Thymus (tissue), 11 donors: ENCODE measurements around the gene FOXP4. TPM values are rescaled to one million over a fixed set of nuclear protein-coding genes. Genes with fewer than 3 reads are reported as not detected.

Experiments
- DNase-seq, 9 donors: peaks; one replicate each; pipeline ENCODE4 v3.0.0-alpha.2; 2013; ENCODE audit warnings: low spot score in 9 of 9, low read depth in 6 of 9, missing footprints in 1 of 9
- H3K27ac ChIP-seq, 2 donors: one replicate each; pipeline ENCODE4 v1.5.1; 2013; ENCODE audit warnings: control low read depth in 1 of 2, low read depth in 1 of 2, low read length in 1 of 2, mild to moderate bottlenecking in 1 of 2, moderate library complexity in 1 of 2
- H3K27me3 ChIP-seq, 2 donors: one replicate each; pipeline ENCODE4 v1.5.1; 2013; ENCODE audit warnings: low read length in 1 of 2; ENCODE audit not compliant: control insufficient read depth in 2 of 2, insufficient read depth in 1 of 2
- H3K36me3 ChIP-seq, 2 donors: one replicate each; pipeline ENCODE4 v1.5.1; 2013; ENCODE audit warnings: low read length in 1 of 2, mild to moderate bottlenecking in 1 of 2, moderate library complexity in 1 of 2; ENCODE audit not compliant: control insufficient read depth in 2 of 2, insufficient read depth in 2 of 2
- H3K4me1 ChIP-seq, 2 donors: one replicate each; pipeline ENCODE4 v1.5.1; 2013; ENCODE audit warnings: low read length in 2 of 2; ENCODE audit not compliant: control insufficient read depth in 2 of 2, insufficient read depth in 2 of 2
- H3K4me3 ChIP-seq, 2 donors: one replicate each; pipeline ENCODE4 v1.5.1; 2013; ENCODE audit warnings: low read length in 2 of 2, control low read depth in 1 of 2, mild to moderate bottlenecking in 1 of 2
- H3K9me3 ChIP-seq, 2 donors: one replicate each; pipeline ENCODE4 v1.5.1; 2013; ENCODE audit warnings: low read length in 1 of 2, mild to moderate bottlenecking in 1 of 2; ENCODE audit not compliant: control insufficient read depth in 2 of 2, insufficient read depth in 1 of 2
- WGBS: extraction: QIAGEN DNeasy Blood & Tissue Kit; methylation state at CpG from one replicate; pipeline ENCODE4 v1.1.7; 2013; 5-methylcytosine and 5-hydroxymethylcytosine counted together
- polyA plus RNA-seq: library from polyadenylated mRNA; stranded (reverse); fragments of 200-250 nt; gene quantifications from one replicate; pipeline ENCODE4 v1.2.3, GENCODE V29; 2013
- total RNA-seq: library from RNA; stranded (reverse); fragments of 120-200 nt; gene quantifications from one replicate; pipeline ENCODE4 v1.2.4, GENCODE V29; 2013
- donor health status: healthy.

FOXP4 gene
- total and polyA plus RNA-seq, 2 donors, result 2.0 to 15.0 TPM

- Histone ChIP-seq H3K9me3 (no peaks in the 10 kb centered on the region), H3K36me3 (no peaks in the 10 kb centered on the region), H3K4me1 (peaks cover 10 to 26% of the 10 kb centered on the region in 2 donors), H3K27me3 (peaks cover 0 to 5% of the 10 kb centered on the region in 2 donors), H3K4me3 (no peak overlapping the region), H3K27ac (peak overlapping the region in 1 of 2 donors; percentile 26)
- 41% methylated on average over 8 of the region's 8 CpGs for WGBS
- peak in 1 of 9 donors; percentile 56 for DNase-seq
These were observed 80.7 kb downstream of the FOXP4 start for GRCh38 chr6:41626917-41627316.

GRCh38 chr6:41629128-41629527 is 82.9 kb downstream of the FOXP4 start:
- H3K27me3 ChIP-seq, result peaks cover 0 to 14% of the 10 kb centered on the region in 2 donors
- H3K9me3 ChIP-seq, result no peaks in the 10 kb centered on the region
- H3K4me3 ChIP-seq, result no peak overlapping the region
- peaks cover 10 to 26% of the 10 kb centered on the region in 2 donors for H3K4me1 ChIP-seq
- 100% methylated on average over 2 of the region's 2 CpGs for WGBS
- DNase-seq, result no peak
- no peak overlapping the region for H3K27ac ChIP-seq
- no peaks in the 10 kb centered on the region for H3K36me3 ChIP-seq

GRCh38 chr6:41630069-41630468 is 83.9 kb downstream of the FOXP4 start:
- peaks cover 5 to 23% of the 10 kb centered on the region in 2 donors for H3K27me3 ChIP-seq
- WGBS, result 98% methylated on average over 6 of the region's 6 CpGs
- DNase-seq, result no peak

GRCh38 chr6:41630946-41631345 is 84.8 kb downstream of the FOXP4 start:
- no peak overlapping the region for H3K27ac ChIP-seq
- no peaks in the 10 kb centered on the region for H3K9me3 ChIP-seq
- no peaks in the 10 kb centered on the region for H3K36me3 ChIP-seq
- H3K4me1 ChIP-seq, result peaks cover 4 to 11% of the 10 kb centered on the region in 2 donors
- no peak for DNase-seq
- H3K27me3 ChIP-seq, result peaks cover 9 to 32% of the 10 kb centered on the region in 2 donors
- H3K4me3 ChIP-seq, result no peak overlapping the region
- 97% methylated on average over 8 of the region's 8 CpGs for WGBS

More at GRCh38 chr6:41630069-41630468, 83.9 kb downstream of the FOXP4 start:
- H3K9me3 ChIP-seq, result no peaks in the 10 kb centered on the region
- H3K27ac ChIP-seq, result no peak overlapping the region
- H3K4me3 ChIP-seq, result no peak overlapping the region
- no peaks in the 10 kb centered on the region for H3K36me3 ChIP-seq
- peaks cover 10 to 20% of the 10 kb centered on the region in 2 donors for H3K4me1 ChIP-seq

- Histone ChIP-seq H3K27me3 (peaks cover 30 to 54% of the 10 kb centered on the region in 2 donors), H3K27ac (no peak overlapping the region), H3K4me3 (no peak overlapping the region), H3K4me1 (peaks cover under 1 to 8% of the 10 kb centered on the region in 2 donors), H3K9me3 (peaks cover 0 to 3% of the 10 kb centered on the region in 2 donors), H3K36me3 (no peaks in the 10 kb centered on the region)
- no peak for DNase-seq
- WGBS, result 95% methylated on average over 2 of the region's 2 CpGs
These were observed 87.0 kb downstream of the FOXP4 start for GRCh38 chr6:41633056-41633634.

- Histone ChIP-seq H3K27ac (no peak overlapping the region), H3K9me3 (peaks cover 0 to 3% of the 10 kb centered on the region in 2 donors), H3K4me3 (no peak overlapping the region), H3K4me1 (peaks cover 3 to 15% of the 10 kb centered on the region in 2 donors), H3K36me3 (no peaks in the 10 kb centered on the region), H3K27me3 (peaks cover 45 to 69% of the 10 kb centered on the region in 2 donors)
- no peak for DNase-seq
- 44% methylated on average over 4 of the region's 4 CpGs for WGBS
These were observed 88.5 kb downstream of the FOXP4 start for GRCh38 chr6:41634657-41635056.

GRCh38 chr6:41635365-41635764 is 89.2 kb downstream of the FOXP4 start:
- no peak for DNase-seq
- WGBS, result 81% methylated on average over 6 of the region's 6 CpGs
- Histone ChIP-seq H3K9me3 (peaks cover 0 to 3% of the 10 kb centered on the region in 2 donors), H3K27me3 (peaks cover 52 to 76% of the 10 kb centered on the region in 2 donors), H3K27ac (no peak overlapping the region), H3K36me3 (no peaks in the 10 kb centered on the region), H3K4me3 (no peak overlapping the region), H3K4me1 (peaks cover 3 to 15% of the 10 kb centered on the region in 2 donors)

- H3K4me3 ChIP-seq, result peak overlapping the region in 1 of 2 donors; percentile 11
- peaks cover 3 to 15% of the 10 kb centered on the region in 2 donors for H3K4me1 ChIP-seq
- no peak overlapping the region for H3K27ac ChIP-seq
- no peak for DNase-seq
- peaks cover 0 to 3% of the 10 kb centered on the region in 2 donors for H3K9me3 ChIP-seq
- H3K36me3 ChIP-seq, result no peaks in the 10 kb centered on the region
- WGBS, result 78% methylated on average over 31 of the region's 31 CpGs
- peaks cover 63 to 86% of the 10 kb centered on the region in 2 donors for H3K27me3 ChIP-seq
These were observed 90.6 kb downstream of the FOXP4 start for GRCh38 chr6:41636833-41637193.

- peaks cover 0 to 3% of the 10 kb centered on the region in 2 donors for H3K9me3 ChIP-seq
- peaks cover 64 to 88% of the 10 kb centered on the region in 2 donors for H3K27me3 ChIP-seq
- H3K4me3 ChIP-seq, result peak overlapping the region in 1 of 2 donors; percentile 11
- no peaks in the 10 kb centered on the region for H3K36me3 ChIP-seq
- no peak overlapping the region for H3K27ac ChIP-seq
- H3K4me1 ChIP-seq, result peaks cover 3 to 15% of the 10 kb centered on the region in 2 donors
- WGBS, result 21% methylated on average over 54 of the region's 54 CpGs
- DNase-seq, result no peak
These were observed 91.2 kb downstream of the FOXP4 start for GRCh38 chr6:41637194-41638001.
